GM12872 (cell line): ENCODE data around the gene FKRP.

Source experiments
- TF ChIP-seq, protein P1 (sequence below): IDR thresholded peaks from 3 replicates; pipeline ENCODE4 v1.5.1; 2011; ENCODE audit warnings: low read depth, mild to moderate bottlenecking, low read length, moderate library complexity; ENCODE audit not compliant: insufficient read depth

The FKRP gene

DNA sequence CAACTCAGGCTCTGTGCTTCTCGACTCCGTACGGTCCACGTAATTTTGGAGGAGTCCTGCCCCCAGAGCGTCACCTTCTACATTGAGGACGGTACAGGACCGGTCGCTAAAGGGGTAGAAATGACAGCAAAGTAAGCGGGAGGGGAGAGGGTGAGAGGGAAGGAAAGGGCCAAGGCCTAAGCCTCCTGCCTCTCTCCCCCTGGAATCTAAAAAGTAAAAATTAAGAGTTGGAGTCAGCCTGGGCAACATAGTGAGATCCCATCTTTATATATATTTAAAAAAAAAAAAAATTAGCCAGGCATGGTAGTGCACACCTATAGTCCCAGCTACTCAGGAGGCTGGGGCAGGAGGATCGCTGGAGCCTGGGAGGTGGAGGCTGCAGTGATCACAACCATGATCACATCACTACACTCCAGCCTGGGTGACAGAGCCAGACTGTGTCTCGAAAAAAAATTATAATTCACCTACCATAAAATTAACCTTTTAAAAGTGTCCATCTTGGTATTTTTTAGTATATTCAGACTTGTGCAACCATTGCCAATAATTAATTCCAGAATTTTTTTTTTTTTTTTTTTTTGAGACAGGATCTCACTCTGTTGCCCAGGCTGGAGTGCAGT, 29.9 kb downstream of the FKRP start:
- TF ChIP-seq, protein P1, sequence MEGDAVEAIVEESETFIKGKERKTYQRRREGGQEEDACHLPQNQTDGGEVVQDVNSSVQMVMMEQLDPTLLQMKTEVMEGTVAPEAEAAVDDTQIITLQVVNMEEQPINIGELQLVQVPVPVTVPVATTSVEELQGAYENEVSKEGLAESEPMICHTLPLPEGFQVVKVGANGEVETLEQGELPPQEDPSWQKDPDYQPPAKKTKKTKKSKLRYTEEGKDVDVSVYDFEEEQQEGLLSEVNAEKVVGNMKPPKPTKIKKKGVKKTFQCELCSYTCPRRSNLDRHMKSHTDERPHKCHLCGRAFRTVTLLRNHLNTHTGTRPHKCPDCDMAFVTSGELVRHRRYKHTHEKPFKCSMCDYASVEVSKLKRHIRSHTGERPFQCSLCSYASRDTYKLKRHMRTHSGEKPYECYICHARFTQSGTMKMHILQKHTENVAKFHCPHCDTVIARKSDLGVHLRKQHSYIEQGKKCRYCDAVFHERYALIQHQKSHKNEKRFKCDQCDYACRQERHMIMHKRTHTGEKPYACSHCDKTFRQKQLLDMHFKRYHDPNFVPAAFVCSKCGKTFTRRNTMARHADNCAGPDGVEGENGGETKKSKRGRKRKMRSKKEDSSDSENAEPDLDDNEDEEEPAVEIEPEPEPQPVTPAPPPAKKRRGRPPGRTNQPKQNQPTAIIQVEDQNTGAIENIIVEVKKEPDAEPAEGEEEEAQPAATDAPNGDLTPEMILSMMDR, result no peak

DNA sequence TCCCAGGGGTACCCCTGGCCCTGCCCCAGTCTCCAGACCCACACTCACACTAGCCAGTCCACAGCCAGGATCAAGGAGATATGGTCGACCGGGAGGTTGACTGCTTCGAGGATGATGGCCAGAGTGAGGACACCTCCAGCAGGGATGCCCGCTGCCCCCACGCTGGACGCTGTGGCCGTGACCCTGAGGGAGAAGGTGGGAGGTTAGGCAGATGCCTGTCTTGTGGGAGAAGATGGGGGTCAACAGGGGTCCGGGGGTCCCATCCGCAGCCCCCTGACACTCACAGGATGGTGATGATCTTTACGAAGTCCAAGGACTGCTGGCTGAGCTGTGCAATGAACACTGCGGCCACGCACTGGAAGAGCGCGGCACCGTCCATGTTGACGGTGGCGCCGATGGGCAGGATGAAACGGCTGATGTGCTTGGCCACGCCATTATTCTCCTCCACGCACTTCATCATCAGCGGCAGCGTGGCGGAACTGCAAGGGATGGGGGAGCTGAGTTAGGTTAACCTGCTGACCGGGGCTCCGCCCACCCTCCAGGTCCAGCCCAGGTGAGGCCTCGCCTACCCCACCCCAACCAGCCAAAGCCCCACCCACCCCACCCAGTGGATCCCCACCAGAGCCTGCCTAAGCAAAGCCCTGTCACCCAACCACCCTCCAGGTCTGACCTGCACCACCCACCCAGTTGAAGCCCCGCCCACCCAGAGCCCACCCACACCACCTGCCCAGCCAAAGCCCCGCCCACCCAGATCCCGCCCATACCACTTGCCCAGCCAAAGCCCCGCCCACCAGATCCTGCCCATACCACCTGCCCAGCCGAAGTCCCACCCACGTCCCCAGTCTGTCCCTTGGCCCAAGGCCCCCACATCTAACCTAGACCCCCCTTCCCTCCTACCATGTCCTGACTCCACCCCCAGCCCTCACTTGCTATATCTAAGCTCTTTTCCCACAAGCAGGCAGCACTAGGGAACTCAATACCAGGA, 31.4 kb downstream of the FKRP start:
- TF ChIP-seq, protein P1, result no peak

DNA sequence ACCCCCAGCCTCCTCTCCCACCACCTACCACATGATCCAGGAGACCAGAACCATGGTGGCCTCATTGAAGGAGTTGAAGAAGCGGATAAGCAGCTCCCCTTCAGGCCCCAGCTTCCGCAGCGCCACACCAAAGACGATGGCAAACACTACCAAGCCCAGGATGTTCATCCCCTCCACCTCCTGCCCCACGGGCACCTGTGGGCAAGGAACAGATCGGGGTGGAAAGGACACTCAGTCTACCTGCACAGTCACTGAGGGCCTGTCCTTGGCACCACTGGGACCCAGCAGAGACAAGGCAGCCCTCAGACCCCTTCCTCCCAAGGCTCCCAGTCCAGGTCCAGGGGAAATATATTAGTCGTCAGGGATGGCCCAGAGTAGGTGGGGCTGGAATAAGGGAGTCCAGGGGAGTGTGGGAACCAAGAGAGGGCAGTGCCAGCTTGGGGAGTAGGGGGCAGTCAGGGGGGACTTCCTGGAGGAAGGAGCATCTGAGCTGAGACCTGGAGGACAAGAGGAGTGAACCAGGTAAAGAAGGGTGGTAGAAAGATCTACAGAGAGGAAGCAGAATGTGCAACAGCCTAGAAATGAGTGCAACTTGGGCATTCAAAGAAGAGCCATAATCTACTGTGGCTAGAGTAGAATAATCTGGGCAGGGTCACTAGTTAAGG, 36.6 kb downstream of the FKRP start:
- TF ChIP-seq, protein P1, result no peak

DNA sequence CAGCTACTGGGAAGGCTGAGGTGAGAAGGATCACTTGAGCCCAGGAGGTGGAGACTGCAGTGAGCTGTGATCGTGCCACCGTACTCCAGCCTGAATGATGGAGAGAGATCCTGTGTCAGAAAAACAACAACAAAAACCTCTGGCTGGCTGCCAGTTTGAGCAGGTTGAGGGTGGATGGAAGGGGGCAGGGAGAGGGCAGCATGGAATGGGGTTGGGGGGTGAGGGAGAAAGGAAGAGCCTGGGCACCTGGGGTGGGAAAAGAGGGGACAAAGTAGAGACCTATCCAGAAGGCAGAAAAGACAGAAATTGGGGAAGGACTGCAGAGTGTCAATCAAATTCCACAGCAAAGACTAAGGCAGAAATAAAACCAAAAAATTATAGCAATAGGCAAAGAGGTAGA, 37.8 kb downstream of the FKRP start:
- TF ChIP-seq, protein P1, result no peak

DNA sequence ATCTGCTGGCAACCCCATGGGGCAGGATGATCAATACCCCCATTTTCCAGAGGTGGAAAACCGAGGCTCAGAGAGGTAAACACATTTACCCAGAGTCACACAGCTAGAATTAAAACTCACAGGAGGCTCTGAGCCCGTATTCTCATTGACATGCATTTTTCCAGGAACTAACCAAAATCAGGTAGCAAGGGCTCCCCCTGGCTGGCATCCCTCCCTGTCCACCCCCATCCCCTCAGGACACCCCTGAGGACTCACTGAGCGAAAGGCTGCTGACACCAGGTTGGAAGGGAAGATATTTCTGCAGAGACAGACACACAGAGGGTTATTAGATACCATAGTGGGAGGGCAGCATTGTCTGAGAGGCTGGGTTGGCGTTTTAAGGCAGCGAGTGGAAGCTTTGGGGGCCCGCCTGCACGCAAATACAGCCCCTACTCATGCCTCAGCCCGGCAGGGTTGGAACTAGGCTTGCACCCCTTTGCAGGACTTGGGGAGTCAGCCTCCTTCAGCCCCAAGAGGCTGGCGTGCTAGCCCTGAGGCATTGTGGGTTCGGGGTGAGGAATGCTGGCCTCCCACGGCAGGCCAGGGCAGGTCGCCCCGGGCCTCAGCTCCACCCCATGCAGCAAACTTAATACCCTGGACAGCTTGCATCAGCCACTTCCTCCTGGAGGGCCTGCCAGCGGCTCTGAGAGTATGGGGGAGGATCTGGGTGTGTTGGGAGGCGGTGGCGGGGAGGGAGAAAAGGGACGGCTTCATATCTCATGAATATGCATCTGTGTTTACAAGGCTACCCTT, 38.6 kb downstream of the FKRP start:
- TF ChIP-seq, protein P1, result peak; percentile 42

DNA sequence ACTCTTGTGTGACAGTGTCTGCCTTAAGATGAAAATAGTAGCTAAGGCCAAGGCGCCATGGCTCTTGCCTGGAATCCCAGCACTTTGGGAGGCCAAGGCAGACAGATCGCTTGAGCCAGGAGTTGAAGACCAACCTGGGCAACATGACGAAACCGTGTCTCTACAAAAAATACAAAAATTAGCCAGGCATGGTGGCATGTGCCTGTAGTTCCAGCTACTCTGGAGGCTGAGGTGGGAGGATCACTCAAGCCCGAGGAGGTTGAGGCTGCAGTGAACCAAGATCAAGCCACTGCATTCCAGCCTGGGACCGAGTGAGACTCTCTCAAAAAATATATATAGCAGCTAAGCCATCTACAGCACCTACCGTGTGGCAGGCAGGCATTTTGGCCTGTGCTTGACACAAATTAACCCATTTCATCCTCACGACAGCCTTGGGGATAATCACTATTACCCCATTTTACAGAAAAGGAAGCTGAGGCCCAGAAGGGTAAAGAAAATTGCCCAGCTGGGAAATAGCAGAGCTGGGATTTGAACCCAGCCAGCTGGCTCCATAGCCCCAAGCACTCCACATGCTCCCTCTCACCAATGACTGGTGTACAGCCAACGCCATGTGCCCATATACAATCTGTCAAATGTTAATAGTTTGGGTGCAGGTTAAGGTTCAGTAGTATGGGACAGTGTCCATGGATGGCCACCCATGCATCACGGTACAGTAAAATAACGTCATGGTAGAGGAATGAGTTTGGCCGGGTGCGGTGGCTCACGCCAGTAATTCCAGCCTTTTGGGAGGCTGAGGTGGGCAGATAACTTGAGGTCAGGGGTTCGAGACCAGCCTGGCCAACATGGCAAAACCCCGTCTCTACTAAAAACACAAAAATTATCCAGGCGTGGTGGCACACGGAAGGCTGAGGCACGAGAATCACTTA, 39.5 kb downstream of the FKRP start:
- TF ChIP-seq, protein P1, result no peak
